Gastroesophageal sphincter (tissue), 3 donors: Measurements from ENCODE around the gene ARGLU1.

ENCODE experiments used
- POLR2A ChIP-seq, 2 donors: fragments of 450-650 bp; IDR thresholded peaks; one replicate each; pipeline ENCODE4 v1.6.1; 2017; ENCODE audit warnings: antibody characterized with exemption in 2 of 2, mild to moderate bottlenecking in 2 of 2, moderate library complexity in 1 of 2
- POLR2AphosphoS5 ChIP-seq: sonication (generic); formaldehyde crosslinking; IDR thresholded peaks from one replicate; pipeline ENCODE4 v1.6.1; 2017; ENCODE audit warnings: antibody characterized with exemption
- TF ChIP-seq, protein P1 (sequence below), 4 experiments: fragments of 200-600 bp in 2 of 4; fragments of 450-650 bp in 2 of 4; sonication (generic) in 1 of 4; IDR thresholded peaks; one replicate each; pipeline ENCODE4 v1.5.1; 2017 to 2019; ENCODE audit warnings: antibody characterized with exemption in 4 of 4, mild to moderate bottlenecking in 2 of 4, moderate library complexity in 2 of 4

DNA sequence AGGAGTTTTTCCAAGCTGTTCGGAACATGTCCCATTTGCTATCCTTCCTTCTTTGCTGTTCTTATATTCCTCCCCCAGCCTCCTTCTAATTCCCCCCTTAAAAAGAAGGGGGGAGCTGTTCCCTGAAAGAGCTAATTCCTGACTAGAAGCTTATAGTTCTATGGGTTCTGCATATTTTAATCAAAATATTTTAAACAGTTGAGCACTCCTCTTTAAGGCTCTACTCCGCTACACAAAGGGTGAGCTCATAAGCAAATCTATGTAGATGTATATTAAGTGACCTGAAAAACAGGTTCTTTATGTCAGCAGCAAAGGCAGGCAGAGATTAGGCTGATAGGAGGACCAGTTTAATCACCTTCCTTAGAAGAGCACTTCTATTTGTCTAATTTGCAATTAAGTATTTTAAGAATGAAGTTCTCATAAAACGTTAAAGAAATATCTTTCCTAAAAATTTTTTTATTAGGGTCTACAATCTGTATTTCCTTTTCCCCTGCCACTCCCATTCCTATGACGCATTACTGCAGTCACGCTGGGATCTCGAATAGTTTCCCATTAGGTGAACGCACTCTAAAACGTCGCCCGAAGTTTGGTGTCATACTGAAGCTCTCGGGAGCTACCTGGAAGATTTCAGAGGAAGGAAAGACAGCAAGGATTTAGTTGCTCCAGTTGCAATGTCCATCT, 37.6 kb downstream of the ARGLU1 start:
- TF ChIP-seq, protein P1, sequence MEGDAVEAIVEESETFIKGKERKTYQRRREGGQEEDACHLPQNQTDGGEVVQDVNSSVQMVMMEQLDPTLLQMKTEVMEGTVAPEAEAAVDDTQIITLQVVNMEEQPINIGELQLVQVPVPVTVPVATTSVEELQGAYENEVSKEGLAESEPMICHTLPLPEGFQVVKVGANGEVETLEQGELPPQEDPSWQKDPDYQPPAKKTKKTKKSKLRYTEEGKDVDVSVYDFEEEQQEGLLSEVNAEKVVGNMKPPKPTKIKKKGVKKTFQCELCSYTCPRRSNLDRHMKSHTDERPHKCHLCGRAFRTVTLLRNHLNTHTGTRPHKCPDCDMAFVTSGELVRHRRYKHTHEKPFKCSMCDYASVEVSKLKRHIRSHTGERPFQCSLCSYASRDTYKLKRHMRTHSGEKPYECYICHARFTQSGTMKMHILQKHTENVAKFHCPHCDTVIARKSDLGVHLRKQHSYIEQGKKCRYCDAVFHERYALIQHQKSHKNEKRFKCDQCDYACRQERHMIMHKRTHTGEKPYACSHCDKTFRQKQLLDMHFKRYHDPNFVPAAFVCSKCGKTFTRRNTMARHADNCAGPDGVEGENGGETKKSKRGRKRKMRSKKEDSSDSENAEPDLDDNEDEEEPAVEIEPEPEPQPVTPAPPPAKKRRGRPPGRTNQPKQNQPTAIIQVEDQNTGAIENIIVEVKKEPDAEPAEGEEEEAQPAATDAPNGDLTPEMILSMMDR (IDR thresholded peaks at IDR 0.05) = no peak
- TF ChIP-seq POLR2A (IDR thresholded peaks at IDR 0.05) = no peak
- peak; percentile 30 for TF ChIP-seq POLR2AphosphoS5
